Epithelial cell of esophagus (primary cell): Measurements from ENCODE around the gene CTSA.
"Not testable (repeated sequence)": the region's sequence is repeated elsewhere in the genome, so short reads cannot be mapped to it uniquely, and the experiment has no call there.

Source experiments
- DNase-seq: peaks from one replicate; pipeline ENCODE4 v3.0.0; 2010; ENCODE audit warnings: low read depth
- H3K4me3 ChIP-seq: 2 replicates; pipeline ENCODE4 v1.5.1; 2011; ENCODE audit warnings: mild to moderate bottlenecking, low read length, control low read depth
- TF ChIP-seq, protein P1 (sequence below): IDR thresholded peaks from 2 replicates; pipeline ENCODE4 v1.5.1; 2011; ENCODE audit warnings: low read depth, mild to moderate bottlenecking, low read length, control low read depth, inconsistent platforms; ENCODE audit not compliant: insufficient read depth; ENCODE audit errors: missing control alignments

Gene CTSA

DNA sequence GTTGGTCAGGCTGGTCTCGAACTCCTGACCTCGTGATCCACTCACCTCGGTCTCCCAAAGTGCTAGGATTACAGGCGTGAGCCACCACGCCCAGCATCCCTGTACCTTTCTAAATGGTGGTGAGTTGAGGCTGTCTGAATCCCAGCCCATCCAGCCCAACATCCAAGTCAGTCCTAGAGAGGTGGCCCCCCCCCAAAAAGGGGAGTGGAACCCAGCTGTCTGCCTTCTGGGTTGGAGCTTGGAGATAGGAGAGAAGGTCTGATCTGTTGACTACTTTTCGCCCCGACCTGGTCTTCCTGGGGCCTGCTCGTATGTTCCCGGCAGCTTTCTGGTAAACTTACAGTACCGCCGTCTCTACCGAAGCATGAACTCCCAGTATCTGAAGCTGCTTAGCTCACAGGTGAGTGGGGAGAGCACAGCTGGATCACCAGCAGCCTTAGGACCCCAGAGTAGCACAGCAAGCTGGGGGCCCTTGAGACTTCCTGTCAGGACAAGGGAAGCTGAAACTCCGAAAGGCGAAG lies 5.6 kb downstream of the CTSA start:
- TF ChIP-seq, protein P1, sequence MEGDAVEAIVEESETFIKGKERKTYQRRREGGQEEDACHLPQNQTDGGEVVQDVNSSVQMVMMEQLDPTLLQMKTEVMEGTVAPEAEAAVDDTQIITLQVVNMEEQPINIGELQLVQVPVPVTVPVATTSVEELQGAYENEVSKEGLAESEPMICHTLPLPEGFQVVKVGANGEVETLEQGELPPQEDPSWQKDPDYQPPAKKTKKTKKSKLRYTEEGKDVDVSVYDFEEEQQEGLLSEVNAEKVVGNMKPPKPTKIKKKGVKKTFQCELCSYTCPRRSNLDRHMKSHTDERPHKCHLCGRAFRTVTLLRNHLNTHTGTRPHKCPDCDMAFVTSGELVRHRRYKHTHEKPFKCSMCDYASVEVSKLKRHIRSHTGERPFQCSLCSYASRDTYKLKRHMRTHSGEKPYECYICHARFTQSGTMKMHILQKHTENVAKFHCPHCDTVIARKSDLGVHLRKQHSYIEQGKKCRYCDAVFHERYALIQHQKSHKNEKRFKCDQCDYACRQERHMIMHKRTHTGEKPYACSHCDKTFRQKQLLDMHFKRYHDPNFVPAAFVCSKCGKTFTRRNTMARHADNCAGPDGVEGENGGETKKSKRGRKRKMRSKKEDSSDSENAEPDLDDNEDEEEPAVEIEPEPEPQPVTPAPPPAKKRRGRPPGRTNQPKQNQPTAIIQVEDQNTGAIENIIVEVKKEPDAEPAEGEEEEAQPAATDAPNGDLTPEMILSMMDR: no peak
- H3K4me3 ChIP-seq: no peak overlapping the region
- no peak for DNase-seq

DNA sequence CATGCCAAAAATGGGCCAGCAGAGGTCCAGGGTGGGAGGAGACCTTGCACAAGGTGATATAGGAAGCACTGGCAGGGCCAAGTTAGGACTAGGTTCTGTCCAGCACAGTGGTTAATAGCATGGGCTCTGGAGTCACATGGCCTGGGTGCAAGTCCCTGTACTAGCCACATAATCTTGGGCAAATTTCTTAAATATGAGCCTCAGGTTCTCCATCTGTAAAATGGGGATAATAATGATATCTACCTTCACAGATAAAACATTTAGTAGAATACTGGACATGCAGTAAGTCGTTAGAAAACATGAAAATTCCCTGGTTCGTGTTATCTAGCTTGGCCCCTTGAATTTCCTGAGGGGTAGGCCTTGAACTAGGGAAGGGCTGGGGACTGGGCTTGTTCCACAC lies 6.2 kb downstream of the CTSA start:
- TF ChIP-seq, protein P1: no peak
- H3K4me3 ChIP-seq: no peak overlapping the region

DNA sequence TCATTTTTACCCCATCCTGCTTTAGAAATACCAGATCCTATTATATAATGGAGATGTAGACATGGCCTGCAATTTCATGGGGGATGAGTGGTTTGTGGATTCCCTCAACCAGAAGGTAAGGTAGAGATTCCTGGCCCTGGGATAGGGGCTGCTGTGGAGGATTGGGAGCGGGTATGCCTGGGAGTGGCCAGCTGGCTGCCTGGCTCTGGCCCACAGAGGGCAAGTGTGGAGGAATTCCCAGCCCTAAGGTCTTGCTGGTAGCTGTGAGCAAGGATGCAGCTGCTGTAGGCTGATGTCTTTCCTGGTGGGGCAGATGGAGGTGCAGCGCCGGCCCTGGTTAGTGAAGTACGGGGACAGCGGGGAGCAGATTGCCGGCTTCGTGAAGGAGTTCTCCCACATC lies 6.6 kb downstream of the CTSA start:
- no peak for DNase-seq
- TF ChIP-seq, protein P1: no peak
- H3K4me3 ChIP-seq: no peak overlapping the region

More for the DNA sequence above, 6.2 kb downstream of the CTSA start:
- no peak for DNase-seq

DNA sequence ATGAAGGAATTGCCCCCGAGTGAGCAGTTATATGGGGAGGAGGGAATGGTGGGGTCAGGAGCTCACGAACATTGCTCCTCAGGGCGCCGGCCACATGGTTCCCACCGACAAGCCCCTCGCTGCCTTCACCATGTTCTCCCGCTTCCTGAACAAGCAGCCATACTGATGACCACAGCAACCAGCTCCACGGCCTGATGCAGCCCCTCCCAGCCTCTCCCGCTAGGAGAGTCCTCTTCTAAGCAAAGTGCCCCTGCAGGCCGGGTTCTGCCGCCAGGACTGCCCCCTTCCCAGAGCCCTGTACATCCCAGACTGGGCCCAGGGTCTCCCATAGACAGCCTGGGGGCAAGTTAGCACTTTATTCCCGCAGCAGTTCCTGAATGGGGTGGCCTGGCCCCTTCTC lies 7.2 kb downstream of the CTSA start:
- TF ChIP-seq, protein P1: no peak
- DNase-seq: no peak
- no peak overlapping the region for H3K4me3 ChIP-seq

DNA sequence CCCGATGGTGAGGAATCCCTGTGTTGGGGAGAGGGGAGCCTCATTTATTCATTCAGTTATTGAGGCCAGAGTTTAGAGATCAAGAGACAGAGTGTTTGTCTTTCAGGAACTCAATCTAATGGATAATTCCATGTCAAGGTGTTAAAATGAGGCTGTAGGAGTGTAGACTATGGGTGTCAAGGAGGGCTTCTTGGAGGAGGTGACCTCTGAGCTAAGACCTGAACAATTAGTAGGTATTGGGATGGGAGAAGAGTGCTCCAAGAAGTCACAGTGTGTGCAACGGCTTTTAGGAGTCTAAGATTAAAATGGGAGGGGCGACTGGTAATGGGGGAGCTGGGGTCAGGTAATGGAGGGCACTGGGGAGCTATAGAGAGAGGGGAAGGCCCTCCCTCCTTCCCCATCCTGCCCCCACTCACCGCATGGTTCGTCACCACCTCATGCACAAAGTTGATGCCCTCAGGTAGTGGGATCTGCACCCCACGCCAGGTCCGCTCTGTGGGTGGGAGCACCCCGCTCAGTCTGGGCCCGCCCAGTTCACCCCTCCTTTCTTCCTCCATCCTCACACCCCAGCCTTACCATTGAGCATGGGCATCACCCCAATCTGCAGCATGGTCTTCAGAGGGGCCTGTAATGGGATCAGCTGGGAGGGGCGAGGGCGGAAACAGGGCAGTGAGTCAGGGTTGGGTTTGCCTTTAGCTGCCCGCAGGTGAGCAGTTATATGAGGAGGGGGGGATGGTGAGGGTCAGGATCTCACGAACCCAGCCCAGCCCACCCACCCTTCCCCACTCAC lies 8.1 kb downstream of the CTSA start:
- no peak overlapping the region for H3K4me3 ChIP-seq
- DNase-seq: no peak
- TF ChIP-seq, protein P1: no peak

DNA sequence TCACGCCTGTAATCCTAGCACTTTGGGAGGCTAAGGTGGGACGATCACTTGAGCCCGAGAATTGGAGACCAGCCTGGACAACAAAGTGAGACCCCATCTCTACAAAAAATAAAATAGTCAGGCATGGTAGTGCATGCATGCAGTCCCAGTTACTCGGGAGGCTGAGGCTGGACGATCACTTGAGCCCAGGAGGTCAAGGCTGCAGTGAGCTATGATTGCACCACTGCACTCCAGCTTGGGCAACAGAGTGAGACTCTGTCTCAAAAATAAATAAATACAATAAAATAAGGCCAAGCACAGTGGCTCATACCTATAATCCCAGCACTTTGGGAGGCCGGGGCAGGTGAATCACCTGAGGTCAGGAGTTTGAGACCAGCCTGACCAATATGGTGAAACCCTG lies 10.2 kb downstream of the CTSA start:
- not testable (repeated sequence) for DNase-seq, H3K4me3 ChIP-seq

DNA sequence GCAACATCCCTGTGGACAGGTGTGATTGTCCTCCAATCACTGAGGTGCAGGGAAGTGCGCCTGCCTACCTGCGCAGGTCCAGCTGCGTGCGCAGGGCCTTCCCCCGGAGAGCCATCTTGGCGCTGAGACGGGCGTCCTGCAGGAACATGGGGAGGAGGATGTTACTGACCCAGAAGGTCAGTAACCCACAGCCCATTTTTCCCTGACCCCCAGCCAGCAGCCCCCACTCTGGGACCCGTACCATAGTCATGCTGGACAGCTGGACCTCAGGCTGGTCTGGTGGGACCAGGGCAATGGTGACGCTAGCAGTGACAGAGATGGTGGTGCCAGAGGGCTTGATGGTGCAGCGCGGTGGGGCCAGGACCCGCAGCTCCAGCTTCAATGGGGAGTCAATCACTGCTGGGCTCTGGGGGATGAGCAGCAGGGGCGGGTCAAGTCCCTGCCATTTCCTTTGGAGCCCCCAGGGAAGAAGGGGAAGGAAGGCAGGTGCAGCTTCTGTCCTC lies 11.1 kb downstream of the CTSA start:
- TF ChIP-seq, protein P1: no peak
- no peak for DNase-seq
- no peak overlapping the region for H3K4me3 ChIP-seq
